SK-N-SH treated with all-trans-retinoic acid at 6 μM for 48 hours (cell line): ENCODE results near the gene ULK4.

Source experiments
- ATAC-seq: fragments of 200-7000 bp; cut with Tn5 transposase; 3 replicates; pipeline ENCODE4 v1.9.1; 2020; ENCODE audit warnings: mild to moderate bottlenecking, moderate library complexity
- ARNTL ChIP-seq: fragments of 450-650 bp; formaldehyde crosslinking; IDR thresholded peaks from 2 replicates; pipeline ENCODE4 v1.5.0; 2020; ENCODE audit warnings: low read depth, mild to moderate bottlenecking, moderate library complexity, borderline replicate concordance
- BACH2 ChIP-seq: fragments of 250-450 bp; sonication (Bioruptor Pico); IDR thresholded peaks from 2 replicates; pipeline ENCODE4 v1.9.0; 2021; ENCODE audit warnings: mild to moderate bottlenecking, borderline replicate concordance
- CSDC2 ChIP-seq: fragments of 250-450 bp; sonication (Bioruptor Pico); IDR thresholded peaks from 2 replicates; pipeline ENCODE4 v1.5.0; 2020; ENCODE audit warnings: mild to moderate bottlenecking, moderate library complexity
- ESRRG ChIP-seq: fragments of 250-450 bp; sonication (Bioruptor Pico); IDR thresholded peaks from 2 replicates; pipeline ENCODE4 v1.6.1; 2021; ENCODE audit warnings: mild to moderate bottlenecking
- GLIS3 ChIP-seq: fragments of 250-450 bp; sonication (Bioruptor Pico); IDR thresholded peaks from 2 replicates; pipeline ENCODE4 v1.5.0; 2020; ENCODE audit warnings: mild to moderate bottlenecking, moderate library complexity
- OSR1 ChIP-seq: fragments of 250-450 bp; sonication (Bioruptor Pico); IDR thresholded peaks from 2 replicates; pipeline ENCODE4 v1.8.0; 2022; ENCODE audit warnings: moderate library complexity, mild to moderate bottlenecking, inconsistent platforms
- PATZ1 ChIP-seq: fragments of 250-450 bp; sonication (Bioruptor Pico); IDR thresholded peaks from 2 replicates; pipeline ENCODE4 v1.8.0; 2020; ENCODE audit warnings: mild to moderate bottlenecking, moderate library complexity, borderline replicate concordance
- POU6F1 ChIP-seq: fragments of 250-450 bp; sonication (Bioruptor Pico); IDR thresholded peaks from 2 replicates; pipeline ENCODE4 v1.8.0; 2021; ENCODE audit warnings: low read depth, mild to moderate bottlenecking, moderate library complexity, borderline replicate concordance
- PPARA ChIP-seq: fragments of 250-450 bp; sonication (Bioruptor Pico); IDR thresholded peaks from 2 replicates; pipeline ENCODE4 v1.5.0; 2020; ENCODE audit warnings: mild to moderate bottlenecking, borderline replicate concordance
- RARB ChIP-seq: fragments of 250-450 bp; sonication (Bioruptor Pico); IDR thresholded peaks from 2 replicates; pipeline ENCODE4 v1.8.0; 2021; ENCODE audit warnings: mild to moderate bottlenecking, moderate library complexity
- SNAI2 ChIP-seq: fragments of 250-450 bp; sonication (Bioruptor Pico); IDR thresholded peaks from 2 replicates; pipeline ENCODE4 v1.5.0; 2020; ENCODE audit warnings: mild to moderate bottlenecking, moderate library complexity
- TCF4 ChIP-seq: fragments of 250-450 bp; sonication (Bioruptor Pico); IDR thresholded peaks from 2 replicates; pipeline ENCODE4 v1.8.0; 2021; ENCODE audit warnings: mild to moderate bottlenecking, moderate library complexity, borderline replicate concordance
- TOX ChIP-seq: fragments of 250-450 bp; sonication (Bioruptor Pico); IDR thresholded peaks from 2 replicates; pipeline ENCODE4 v1.8.0; 2021; ENCODE audit warnings: mild to moderate bottlenecking, moderate library complexity, borderline replicate concordance
- TSHZ2 ChIP-seq: fragments of 250-450 bp; sonication (Bioruptor Pico); IDR thresholded peaks from 2 replicates; pipeline ENCODE4 v1.5.0; 2020; ENCODE audit warnings: mild to moderate bottlenecking, moderate library complexity
- ZC3H10 ChIP-seq: fragments of 250-450 bp; sonication (Bioruptor Pico); IDR thresholded peaks from 2 replicates; pipeline ENCODE4 v1.5.1; 2021; ENCODE audit warnings: mild to moderate bottlenecking, moderate library complexity
- ZFP3 ChIP-seq: fragments of 250-450 bp; sonication (Bioruptor Pico); IDR thresholded peaks from 2 replicates; pipeline ENCODE4 v1.5.0; 2020; ENCODE audit warnings: mild to moderate bottlenecking, moderate library complexity
- ZFP30 ChIP-seq: fragments of 450-650 bp; formaldehyde crosslinking; IDR thresholded peaks from 2 replicates; pipeline ENCODE4 v1.5.0; 2022; ENCODE audit warnings: mild to moderate bottlenecking, moderate library complexity
- ZNF565 ChIP-seq: fragments of 450-650 bp; formaldehyde crosslinking; conservative IDR thresholded peaks from 2 replicates; pipeline ENCODE4 v1.5.0; 2020; ENCODE audit warnings: low read depth, mild to moderate bottlenecking, moderate library complexity
- ZNF70 ChIP-seq: fragments of 450-650 bp; formaldehyde crosslinking; IDR thresholded peaks from 2 replicates; pipeline ENCODE4 v1.5.0; 2020; ENCODE audit warnings: mild to moderate bottlenecking, moderate library complexity
- ZNF8 ChIP-seq: fragments of 450-650 bp; formaldehyde crosslinking; IDR thresholded peaks from 2 replicates; pipeline ENCODE4 v1.5.0; 2020; ENCODE audit warnings: mild to moderate bottlenecking, moderate library complexity
- TF ChIP-seq, protein P1 (sequence below): fragments of 250-450 bp; sonication (Bioruptor Pico); IDR thresholded peaks from 2 replicates; pipeline ENCODE4 v1.5.1; 2020; ENCODE audit warnings: low read depth, mild to moderate bottlenecking, moderate library complexity

Gene ULK4

GRCh38 chr3:41296556-41296955 lies 665.3 kb downstream of the ULK4 start:
- TF ChIP-seq BACH2 (no peak), GLIS3 (CRISPR knock-in tag) (no peak), ZNF70 (CRISPR knock-in tag) (no peak), PPARA (CRISPR knock-in tag) (no peak), CSDC2 (CRISPR knock-in tag) (no peak), ZNF565 (no peak), PATZ1 (no peak), ZFP3 (CRISPR knock-in tag) (no peak), ESRRG (CRISPR knock-in tag) (no peak), TSHZ2 (no peak), OSR1 (CRISPR knock-in tag) (no peak), POU6F1 (CRISPR knock-in tag) (no peak), TOX (no peak), SNAI2 (CRISPR knock-in tag) (no peak), ARNTL (CRISPR knock-in tag) (no peak), ZNF8 (CRISPR knock-in tag) (no peak)
- TF ChIP-seq, protein P1, sequence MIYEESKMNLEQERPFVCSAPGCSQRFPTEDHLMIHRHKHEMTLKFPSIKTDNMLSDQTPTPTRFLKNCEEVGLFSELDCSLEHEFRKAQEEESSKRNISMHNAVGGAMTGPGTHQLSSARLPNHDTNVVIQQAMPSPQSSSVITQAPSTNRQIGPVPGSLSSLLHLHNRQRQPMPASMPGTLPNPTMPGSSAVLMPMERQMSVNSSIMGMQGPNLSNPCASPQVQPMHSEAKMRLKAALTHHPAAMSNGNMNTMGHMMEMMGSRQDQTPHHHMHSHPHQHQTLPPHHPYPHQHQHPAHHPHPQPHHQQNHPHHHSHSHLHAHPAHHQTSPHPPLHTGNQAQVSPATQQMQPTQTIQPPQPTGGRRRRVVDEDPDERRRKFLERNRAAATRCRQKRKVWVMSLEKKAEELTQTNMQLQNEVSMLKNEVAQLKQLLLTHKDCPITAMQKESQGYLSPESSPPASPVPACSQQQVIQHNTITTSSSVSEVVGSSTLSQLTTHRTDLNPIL (CRISPR knock-in tag): no peak
- ATAC-seq: no peak

DNA sequence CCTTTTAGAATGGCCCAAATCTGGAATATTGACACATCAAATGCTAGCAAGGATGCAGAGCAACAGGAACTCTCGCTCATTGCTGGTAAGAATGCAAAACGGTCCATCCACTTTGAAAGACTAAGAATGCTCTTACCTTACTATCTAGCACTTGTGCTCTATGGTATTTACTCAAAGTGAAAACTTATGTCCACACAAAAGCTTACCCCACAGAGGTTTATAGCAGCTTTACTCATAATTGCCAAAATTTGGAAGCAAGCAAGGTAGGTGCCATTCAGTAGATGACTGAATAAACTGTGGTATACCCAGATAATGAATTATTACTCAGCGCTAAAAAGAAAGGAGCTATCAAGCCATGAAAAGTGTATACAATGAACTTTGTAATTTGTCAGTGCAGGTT lies 666.2 kb downstream of the ULK4 start:
- ATAC-seq: no peak
- no peak for TF ChIP-seq TCF4 (CRISPR knock-in tag)
- no peak for TF ChIP-seq ZC3H10 (CRISPR knock-in tag)
- TF ChIP-seq ZFP3 (CRISPR knock-in tag): no peak
- no peak for TF ChIP-seq TOX
- TF ChIP-seq ZNF8 (CRISPR knock-in tag): no peak
- TF ChIP-seq OSR1 (CRISPR knock-in tag): no peak
- TF ChIP-seq ESRRG (CRISPR knock-in tag): no peak
- no peak for TF ChIP-seq RARB (CRISPR knock-in tag)
- TF ChIP-seq ZFP30: no peak
- TF ChIP-seq, protein P1 (CRISPR knock-in tag): no peak
- TF ChIP-seq TSHZ2: no peak
- no peak for TF ChIP-seq ARNTL (CRISPR knock-in tag)
